Measurements from ENCODE around the gene SNX25.
"Not testable (repeated sequence)": the region's sequence is repeated elsewhere in the genome, so short reads cannot be mapped to it uniquely, and the experiment has no call there.

Gene SNX25

GRCh38 chr4:185307136-185307950 is 97.9 kb downstream of the SNX25 start:
- no peak for DNase-seq

GRCh38 chr4:185309770-185310169 is 100.4 kb downstream of the SNX25 start:
- DNase-seq = no peak

- DNase-seq = no peak
Observed at GRCh38 chr4:185311113-185311888, 101.9 kb downstream of the SNX25 start.

- DNase-seq = no peak
Observed at GRCh38 chr4:185312699-185313098, 103.3 kb downstream of the SNX25 start.

GRCh38 chr4:185317462-185317861 is 108.1 kb downstream of the SNX25 start:
- not testable (repeated sequence) for DNase-seq

GRCh38 chr4:185317880-185318279 is 108.5 kb downstream of the SNX25 start:
- DNase-seq = no peak

GRCh38 chr4:185318679-185319078 is 109.3 kb downstream of the SNX25 start:
- DNase-seq = no peak

GRCh38 chr4:185322803-185323202 is 113.4 kb downstream of the SNX25 start:
- no peak for DNase-seq

GRCh38 chr4:185323606-185324005 is 114.2 kb downstream of the SNX25 start:
- no peak for DNase-seq

GRCh38 chr4:185324361-185324760 is 115.0 kb downstream of the SNX25 start:
- not testable (repeated sequence) for DNase-seq

- not testable (repeated sequence) for DNase-seq
Observed at GRCh38 chr4:185325721-185326120, 116.3 kb downstream of the SNX25 start.

- no peak for DNase-seq
Observed at GRCh38 chr4:185328586-185328985, 119.2 kb downstream of the SNX25 start.

GRCh38 chr4:185329879-185330510 is 120.6 kb downstream of the SNX25 start:
- not testable (repeated sequence) for DNase-seq

GRCh38 chr4:185332575-185333464 is 123.4 kb downstream of the SNX25 start:
- DNase-seq = no peak

- DNase-seq = no peak
Observed at GRCh38 chr4:185334326-185334725, 124.9 kb downstream of the SNX25 start.

- DNase-seq = no peak
Observed at GRCh38 chr4:185335579-185335978, 126.2 kb downstream of the SNX25 start.

- no peak for DNase-seq
Observed at GRCh38 chr4:185339941-185340340, 130.5 kb downstream of the SNX25 start.

- DNase-seq = no peak
Observed at GRCh38 chr4:185341377-185341776, 132.0 kb downstream of the SNX25 start.

- DNase-seq = no peak
Observed at GRCh38 chr4:185341841-185342240, 132.4 kb downstream of the SNX25 start.

GRCh38 chr4:185343726-185344581 is 134.6 kb downstream of the SNX25 start:
- DNase-seq = no peak

GRCh38 chr4:185344743-185345538 is 135.5 kb downstream of the SNX25 start:
- DNase-seq = no peak

All from NCI-H1092 treated with DMSO at 0.1 percent for 48 hours (cell line).